Mesendoderm (in vitro differentiated cells): Measurements from ENCODE around the gene IFNLR1.

ENCODE experiments used
- DNase-seq: peaks from one replicate; pipeline ENCODE4 v3.0.0; 2013
- H2AK5ac ChIP-seq: 2 replicates; pipeline ENCODE4 v1.6.1; 2013; ENCODE audit warnings: low read length, inconsistent platforms
- H2BK120ac ChIP-seq: 2 replicates; pipeline ENCODE4 v1.6.1; 2013; ENCODE audit warnings: low read depth, mild to moderate bottlenecking, low read length, moderate library complexity, mixed read lengths
- H2BK15ac ChIP-seq: replicated peaks from 2 replicates; pipeline ENCODE4 v1.6.1; 2013; ENCODE audit warnings: low read depth, mild to moderate bottlenecking, moderate library complexity
- H2BK5ac ChIP-seq: 2 replicates; pipeline ENCODE4 v1.6.1; 2013; ENCODE audit warnings: low read length, inconsistent platforms
- H3K18ac ChIP-seq: 2 replicates; pipeline ENCODE4 v1.6.1; 2013; ENCODE audit warnings: mild to moderate bottlenecking, low read length, mixed read lengths
- H3K23ac ChIP-seq: one replicate; pipeline ENCODE4 v1.6.1; 2013; ENCODE audit warnings: low read length
- H3K27ac ChIP-seq: 2 replicates; pipeline ENCODE4 v1.5.1; 2013; ENCODE audit warnings: low read depth, mild to moderate bottlenecking, inconsistent platforms, low read length, moderate library complexity
- H3K27me3 ChIP-seq: 2 replicates; pipeline ENCODE4 v1.6.1; 2013; ENCODE audit warnings: low read length, control low read depth, mild to moderate bottlenecking, inconsistent platforms; ENCODE audit not compliant: insufficient read depth, poor library complexity
- H3K36me3 ChIP-seq: 2 replicates; pipeline ENCODE4 v1.6.1; 2013; ENCODE audit warnings: low read length, inconsistent platforms; ENCODE audit not compliant: control insufficient read depth, insufficient read depth
- H3K4ac ChIP-seq: one replicate; pipeline ENCODE4 v1.6.1; 2013; ENCODE audit warnings: low read depth, mild to moderate bottlenecking, low read length, moderate library complexity
- H3K4me1 ChIP-seq: 2 replicates; pipeline ENCODE4 v1.6.1; 2013; ENCODE audit warnings: low read depth, low read length, inconsistent platforms; ENCODE audit not compliant: control insufficient read depth
- H3K4me2 ChIP-seq: 2 replicates; pipeline ENCODE4 v1.6.1; 2013; ENCODE audit warnings: low read length
- H3K4me3 ChIP-seq: 2 replicates; pipeline ENCODE4 v1.5.1; 2013; ENCODE audit warnings: mild to moderate bottlenecking, low read length
- H3K56ac ChIP-seq: one replicate; pipeline ENCODE4 v1.6.1; 2013; ENCODE audit warnings: low read length
- H3K79me1 ChIP-seq: 2 replicates; pipeline ENCODE4 v1.6.1; 2013; ENCODE audit warnings: low read length, inconsistent platforms
- H3K79me2 ChIP-seq: 2 replicates; pipeline ENCODE4 v1.6.1; 2013; ENCODE audit warnings: mild to moderate bottlenecking, low read length; ENCODE audit not compliant: control insufficient read depth, insufficient read depth
- H3K9ac ChIP-seq: 2 replicates; pipeline ENCODE4 v1.6.1; 2013; ENCODE audit warnings: low read length, inconsistent platforms
- H4K5ac ChIP-seq: one replicate; pipeline ENCODE4 v1.6.1; 2013; ENCODE audit warnings: low read length
- H4K8ac ChIP-seq: one replicate; pipeline ENCODE4 v1.6.1; 2013; ENCODE audit warnings: low read depth, mild to moderate bottlenecking, control low read depth, low read length, moderate library complexity
- WGBS: extraction: QIAGEN DNeasy Blood & Tissue Kit; methylation state at CpG from one replicate; pipeline ENCODE4 v1.1.7; 2013; ENCODE audit warnings: low lambda C conversion rate, missing lambda C conversion rate; ENCODE audit not compliant: insufficient coverage; ENCODE audit errors: extremely low coverage; 5-methylcytosine and 5-hydroxymethylcytosine counted together

Gene IFNLR1

DNA sequence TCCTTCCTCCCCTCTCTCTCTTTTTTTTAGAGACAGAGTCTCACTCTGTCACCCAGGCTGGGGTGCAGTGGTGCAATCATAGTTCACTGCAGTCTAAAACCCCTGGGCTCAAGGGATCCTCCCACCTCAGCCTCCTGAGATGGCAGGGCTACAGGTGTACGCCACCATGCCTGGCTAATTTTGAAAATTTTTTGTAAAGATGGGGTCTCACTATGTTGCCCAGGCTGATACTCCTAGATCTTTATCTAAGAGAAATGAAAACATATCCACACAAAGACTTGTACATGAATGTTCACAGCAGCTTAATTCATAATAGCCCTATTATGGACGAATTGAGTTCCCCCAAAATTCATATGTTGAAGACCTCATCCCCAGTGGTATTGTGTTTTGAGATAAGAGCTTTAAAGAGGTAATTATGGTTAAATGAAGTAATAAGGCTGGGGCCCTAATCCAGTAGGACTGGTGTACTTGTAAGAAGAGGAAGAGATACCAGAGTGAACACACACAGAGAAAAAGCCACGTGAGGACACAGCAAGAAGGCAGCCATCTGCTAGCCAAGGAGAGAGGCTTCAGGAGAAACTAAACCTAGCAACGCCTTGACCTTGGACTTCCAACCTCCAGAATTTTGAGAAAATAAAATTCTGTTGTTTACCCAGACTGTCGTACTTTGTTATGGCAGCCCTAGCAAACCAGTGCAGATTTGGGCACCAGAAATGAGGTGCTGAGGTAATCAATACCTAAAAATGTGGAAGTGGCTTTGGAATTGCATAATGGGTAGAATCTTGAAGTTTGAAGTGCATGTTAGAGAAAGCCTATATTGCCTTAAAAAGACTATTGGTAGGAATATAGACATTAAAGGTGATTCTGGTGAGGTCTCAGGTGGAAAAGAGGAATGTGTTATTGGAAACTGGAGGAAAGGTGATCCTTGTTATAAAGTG lies 13.2 kb downstream of the IFNLR1 start:
- Histone ChIP-seq H3K36me3 (no peaks in the 10 kb centered on the region), H3K23ac (no peak overlapping the region), H3K4me1 (no peaks in the 10 kb centered on the region), H3K79me1 (no peaks in the 10 kb centered on the region), H3K4me3 (no peak overlapping the region), H2AK5ac (no peak overlapping the region), H4K5ac (no peak overlapping the region), H2BK15ac (no peak overlapping the region), H3K27me3 (no peaks in the 10 kb centered on the region), H2BK120ac (no peak overlapping the region), H4K8ac (no peak overlapping the region), H3K9ac (no peak overlapping the region), H3K56ac (no peak overlapping the region), H3K79me2 (no peaks in the 10 kb centered on the region), H3K18ac (no peak overlapping the region), H3K27ac (no peak overlapping the region), H3K4me2 (no peak overlapping the region), H3K4ac (no peak overlapping the region), H2BK5ac (no peak overlapping the region)
- no peak for DNase-seq
- WGBS, result no CpG with 5 or more reads among the region's 5 CpGs

DNA sequence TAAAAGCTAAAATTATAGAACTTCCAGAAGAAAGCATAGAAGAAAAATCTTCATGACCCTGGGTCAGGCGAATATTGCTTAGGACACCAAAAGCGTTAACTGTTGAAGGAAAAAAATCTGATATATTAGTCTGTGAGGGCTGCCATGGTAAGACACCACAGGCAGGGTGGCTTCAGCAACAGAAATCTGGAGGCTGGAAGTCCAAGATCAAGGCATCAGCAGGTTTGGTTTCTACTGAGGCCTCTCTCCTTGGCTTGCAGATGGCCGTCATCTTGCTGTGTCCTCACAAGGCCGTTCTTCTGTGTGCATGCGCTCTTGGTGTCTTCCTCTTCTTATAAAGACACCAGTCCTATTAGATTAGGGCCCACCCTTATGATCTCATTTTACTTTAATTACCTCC lies 14.5 kb downstream of the IFNLR1 start:
- H2AK5ac ChIP-seq, result no peak overlapping the region
- H3K4ac ChIP-seq, result no peak overlapping the region
- no peak overlapping the region for H2BK5ac ChIP-seq
- no peak overlapping the region for H2BK15ac ChIP-seq
- no peak overlapping the region for H3K9ac ChIP-seq
- no peak overlapping the region for H2BK120ac ChIP-seq
- H3K79me2 ChIP-seq, result no peaks in the 10 kb centered on the region
- no peak overlapping the region for H3K23ac ChIP-seq
- no peak overlapping the region for H3K4me2 ChIP-seq
- H3K79me1 ChIP-seq, result no peaks in the 10 kb centered on the region
- no peaks in the 10 kb centered on the region for H3K36me3 ChIP-seq
- H3K4me3 ChIP-seq, result no peak overlapping the region
- no peak overlapping the region for H4K8ac ChIP-seq
- H4K5ac ChIP-seq, result no peak overlapping the region
- no peak overlapping the region for H3K56ac ChIP-seq
- H3K27ac ChIP-seq, result no peak overlapping the region
- WGBS, result no CpG with 5 or more reads among the region's 5 CpGs
- no peaks in the 10 kb centered on the region for H3K4me1 ChIP-seq
- no peaks in the 10 kb centered on the region for H3K27me3 ChIP-seq
- H3K18ac ChIP-seq, result no peak overlapping the region
- DNase-seq, result no peak

DNA sequence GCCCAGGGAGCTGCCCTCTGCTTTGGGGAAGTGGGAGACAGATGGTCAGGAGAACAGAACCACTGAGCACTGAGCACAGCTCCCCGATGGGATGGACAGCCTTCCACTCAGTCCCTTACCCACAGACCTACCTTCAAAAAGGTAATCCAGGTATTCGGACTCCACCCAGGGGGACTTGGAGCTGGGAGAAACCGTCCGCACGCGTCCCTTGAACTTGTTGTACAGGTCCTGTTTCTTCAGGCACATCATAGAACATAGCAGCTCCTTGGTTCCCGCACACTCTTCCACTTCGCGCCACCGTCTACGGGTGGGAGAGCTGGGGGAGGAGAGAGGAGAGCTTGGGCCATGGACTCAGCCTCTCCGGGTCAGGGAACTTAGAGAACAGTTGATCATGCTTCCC lies 17.8 kb downstream of the IFNLR1 start:
- DNase-seq, result no peak
- no CpG with 5 or more reads among the region's 12 CpGs for WGBS
- Histone ChIP-seq H2AK5ac (no peak overlapping the region), H3K4ac (no peak overlapping the region), H3K56ac (no peak overlapping the region), H3K4me2 (no peak overlapping the region), H3K27me3 (no peaks in the 10 kb centered on the region), H3K79me1 (no peaks in the 10 kb centered on the region), H3K36me3 (no peaks in the 10 kb centered on the region), H3K79me2 (no peaks in the 10 kb centered on the region), H3K18ac (no peak overlapping the region), H3K4me1 (no peaks in the 10 kb centered on the region), H3K4me3 (no peak overlapping the region), H3K23ac (no peak overlapping the region), H2BK5ac (no peak overlapping the region), H4K8ac (no peak overlapping the region), H2BK120ac (no peak overlapping the region), H4K5ac (no peak overlapping the region), H3K9ac (no peak overlapping the region), H2BK15ac (no peak overlapping the region), H3K27ac (no peak overlapping the region)

DNA sequence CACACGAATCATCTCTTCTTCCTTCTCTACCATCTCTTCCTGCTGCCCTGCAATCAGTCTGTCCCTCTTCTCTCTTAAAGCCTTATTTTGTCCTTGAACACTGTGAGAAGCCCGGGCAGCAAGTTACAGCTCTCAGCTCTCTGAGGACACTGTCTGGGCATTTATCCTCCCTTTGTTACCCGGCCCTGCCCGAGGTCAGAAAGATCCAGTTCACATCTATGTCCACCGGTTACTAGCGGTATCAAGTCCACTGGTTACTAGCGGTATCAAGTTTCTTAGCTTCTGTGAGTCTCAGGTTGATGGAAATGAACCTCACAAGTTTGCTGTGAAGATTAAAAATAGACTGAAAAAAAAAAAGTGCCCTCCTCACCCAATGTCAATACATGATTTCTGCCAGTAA lies 18.8 kb downstream of the IFNLR1 start:
- Histone ChIP-seq H3K18ac (no peak overlapping the region), H3K4me1 (no peaks in the 10 kb centered on the region), H3K79me1 (no peaks in the 10 kb centered on the region), H4K5ac (no peak overlapping the region), H3K56ac (no peak overlapping the region), H3K9ac (no peak overlapping the region), H3K4me3 (no peak overlapping the region), H3K23ac (no peak overlapping the region), H2BK120ac (no peak overlapping the region), H2AK5ac (no peak overlapping the region), H2BK15ac (no peak overlapping the region), H3K4ac (no peak overlapping the region), H3K36me3 (no peaks in the 10 kb centered on the region), H3K27ac (no peak overlapping the region), H3K27me3 (no peaks in the 10 kb centered on the region), H3K4me2 (no peak overlapping the region), H2BK5ac (no peak overlapping the region), H3K79me2 (no peaks in the 10 kb centered on the region), H4K8ac (no peak overlapping the region)
- 100% methylated on average over 1 of the region's 7 CpGs for WGBS
- no peak for DNase-seq

GRCh38 chr1:24167008-24167407 lies 20.1 kb downstream of the IFNLR1 start:
- no peak overlapping the region for H3K4me2 ChIP-seq
- H2BK5ac ChIP-seq, result no peak overlapping the region
- no peak overlapping the region for H3K56ac ChIP-seq
- DNase-seq, result no peak
- H3K36me3 ChIP-seq, result no peaks in the 10 kb centered on the region
- H3K4me3 ChIP-seq, result no peak overlapping the region
- no peaks in the 10 kb centered on the region for H3K79me2 ChIP-seq
- no peaks in the 10 kb centered on the region for H3K27me3 ChIP-seq
- H3K4me1 ChIP-seq, result no peaks in the 10 kb centered on the region
- no peaks in the 10 kb centered on the region for H3K79me1 ChIP-seq
- H3K4ac ChIP-seq, result no peak overlapping the region
- WGBS, result no CpG with 5 or more reads among the region's 4 CpGs
- H2BK15ac ChIP-seq, result no peak overlapping the region
- no peak overlapping the region for H2AK5ac ChIP-seq
- no peak overlapping the region for H4K5ac ChIP-seq
- H3K9ac ChIP-seq, result no peak overlapping the region
- H3K23ac ChIP-seq, result no peak overlapping the region
- no peak overlapping the region for H2BK120ac ChIP-seq
- no peak overlapping the region for H4K8ac ChIP-seq
- no peak overlapping the region for H3K18ac ChIP-seq
- H3K27ac ChIP-seq, result no peak overlapping the region

GRCh38 chr1:24165500-24165899 lies 21.6 kb downstream of the IFNLR1 start:
- Histone ChIP-seq H3K18ac (no peak overlapping the region), H3K79me1 (no peaks in the 10 kb centered on the region), H3K4ac (no peak overlapping the region), H2BK15ac (no peak overlapping the region), H2BK5ac (no peak overlapping the region), H4K8ac (no peak overlapping the region), H2BK120ac (no peak overlapping the region), H3K36me3 (no peaks in the 10 kb centered on the region), H3K9ac (no peak overlapping the region), H3K23ac (no peak overlapping the region), H3K4me1 (no peaks in the 10 kb centered on the region), H3K4me3 (no peak overlapping the region), H3K56ac (no peak overlapping the region), H2AK5ac (no peak overlapping the region), H3K27me3 (no peaks in the 10 kb centered on the region), H3K27ac (no peak overlapping the region), H3K79me2 (no peaks in the 10 kb centered on the region), H4K5ac (no peak overlapping the region), H3K4me2 (no peak overlapping the region)
- DNase-seq, result no peak
- WGBS, result no CpG with 5 or more reads among the region's 2 CpGs
